HG03045 (cell line): ENCODE data around the gene TRIM22.
"Not testable (repeated sequence)": the region's sequence is repeated elsewhere in the genome, so short reads cannot be mapped to it uniquely, and the experiment has no call there.

ENCODE experiments used
- ATAC-seq: cut with Tn5 transposase; IDR thresholded peaks from one replicate; pipeline ENCODE4 v1.9.1; 2021; ENCODE audit warnings: mild to moderate bottlenecking, moderate library complexity; ENCODE audit not compliant: unreplicated experiment

Gene TRIM22

GRCh38 chr11:5689551-5689983, at the start of gene TRIM22:
TRIM22 (plus strand) TSS chr11:5689790; CDS start chr11:5696233, 6,443 bp downstream.
- ATAC-seq: peak; percentile 76

- no peak for ATAC-seq
These were observed 49.6 kb upstream of the TRIM22 start for GRCh38 chr11:5639953-5640352.

GRCh38 chr11:5643585-5643984, 46.0 kb upstream of the TRIM22 start:
- ATAC-seq: no peak

- ATAC-seq: no peak
These were observed 43.5 kb upstream of the TRIM22 start for GRCh38 chr11:5646139-5646538.

GRCh38 chr11:5655474-5655873, 34.1 kb upstream of the TRIM22 start:
- no peak for ATAC-seq

GRCh38 chr11:5656956-5657355, 32.6 kb upstream of the TRIM22 start:
- not testable (repeated sequence) for ATAC-seq

GRCh38 chr11:5658318-5658717, 31.3 kb upstream of the TRIM22 start:
- ATAC-seq: no peak

GRCh38 chr11:5663511-5663910, 26.1 kb upstream of the TRIM22 start:
- ATAC-seq: no peak

GRCh38 chr11:5665051-5665570, 24.5 kb upstream of the TRIM22 start:
- no peak for ATAC-seq

GRCh38 chr11:5665746-5666401, 23.7 kb upstream of the TRIM22 start:
- ATAC-seq: no peak

GRCh38 chr11:5666402-5666793, 23.2 kb upstream of the TRIM22 start:
- ATAC-seq: no peak

- no peak for ATAC-seq
These were observed 17.8 kb upstream of the TRIM22 start for GRCh38 chr11:5671831-5672230.

GRCh38 chr11:5674391-5674790, 15.2 kb upstream of the TRIM22 start:
- no peak for ATAC-seq

GRCh38 chr11:5679811-5680210, 9.8 kb upstream of the TRIM22 start:
- ATAC-seq: no peak

- ATAC-seq: not testable (repeated sequence)
These were observed 6.6 kb upstream of the TRIM22 start for GRCh38 chr11:5682890-5683441.

- not testable (repeated sequence) for ATAC-seq
These were observed 6.0 kb upstream of the TRIM22 start for GRCh38 chr11:5683620-5684019.

GRCh38 chr11:5684036-5684645, 5.4 kb upstream of the TRIM22 start:
- ATAC-seq: peak; percentile 15

GRCh38 chr11:5684646-5685362, 4.8 kb upstream of the TRIM22 start, which contains the start of gene TRIM5:
TRIM5 (minus strand) TSS chr11:5685074; CDS start chr11:5680177, 4,897 bp downstream.
- peak; percentile 74 for ATAC-seq

GRCh38 chr11:5686426-5686825, 3.2 kb upstream of the TRIM22 start:
- ATAC-seq: no peak

GRCh38 chr11:5688482-5688881, 1.1 kb upstream of the TRIM22 start:
- ATAC-seq: no peak

- ATAC-seq: no peak
These were observed 626 bp downstream of the TRIM22 start for GRCh38 chr11:5690216-5690615.
